Measurements from ENCODE around the gene AP5B1.

DNA sequence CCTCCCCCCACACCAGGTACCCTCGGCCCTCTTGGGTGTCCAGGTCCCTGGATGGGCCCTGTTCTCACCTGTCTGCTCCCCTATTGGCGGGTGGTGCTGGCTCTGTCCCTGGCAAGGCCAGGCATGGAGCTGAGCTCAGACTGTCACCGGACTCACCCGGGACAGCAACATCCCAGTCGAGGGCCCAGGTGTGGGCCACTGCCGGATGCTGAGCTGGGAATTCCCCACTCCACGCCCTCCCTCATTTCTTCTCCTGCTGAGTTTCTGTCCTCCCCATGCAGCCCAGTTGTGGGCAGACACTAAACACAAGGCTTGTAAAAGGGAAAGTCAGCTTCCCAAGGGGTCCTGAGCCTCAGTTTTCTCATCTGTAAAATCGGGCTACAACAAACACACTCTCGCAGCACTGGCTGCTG, 2.0 kb upstream of the AP5B1 start:
- TF ChIP-seq, protein P1, sequence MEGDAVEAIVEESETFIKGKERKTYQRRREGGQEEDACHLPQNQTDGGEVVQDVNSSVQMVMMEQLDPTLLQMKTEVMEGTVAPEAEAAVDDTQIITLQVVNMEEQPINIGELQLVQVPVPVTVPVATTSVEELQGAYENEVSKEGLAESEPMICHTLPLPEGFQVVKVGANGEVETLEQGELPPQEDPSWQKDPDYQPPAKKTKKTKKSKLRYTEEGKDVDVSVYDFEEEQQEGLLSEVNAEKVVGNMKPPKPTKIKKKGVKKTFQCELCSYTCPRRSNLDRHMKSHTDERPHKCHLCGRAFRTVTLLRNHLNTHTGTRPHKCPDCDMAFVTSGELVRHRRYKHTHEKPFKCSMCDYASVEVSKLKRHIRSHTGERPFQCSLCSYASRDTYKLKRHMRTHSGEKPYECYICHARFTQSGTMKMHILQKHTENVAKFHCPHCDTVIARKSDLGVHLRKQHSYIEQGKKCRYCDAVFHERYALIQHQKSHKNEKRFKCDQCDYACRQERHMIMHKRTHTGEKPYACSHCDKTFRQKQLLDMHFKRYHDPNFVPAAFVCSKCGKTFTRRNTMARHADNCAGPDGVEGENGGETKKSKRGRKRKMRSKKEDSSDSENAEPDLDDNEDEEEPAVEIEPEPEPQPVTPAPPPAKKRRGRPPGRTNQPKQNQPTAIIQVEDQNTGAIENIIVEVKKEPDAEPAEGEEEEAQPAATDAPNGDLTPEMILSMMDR (IDR thresholded peaks at IDR 0.05 in 2 of 3, conservative IDR thresholded peaks at IDR 0.05 in 1 of 3; ENCODE audit: borderline replicate concordance in 1 of 3, insufficient read depth in 1 of 3, low read depth in 2 of 3, low read length in 2 of 3), result no peak
- TF ChIP-seq POLR2A (IDR thresholded peaks at IDR 0.05; ENCODE audit: borderline replicate concordance, extremely low read depth, insufficient read depth, insufficient read length), result no peak
- TF ChIP-seq RAD21 (IDR thresholded peaks at IDR 0.05; ENCODE audit: low read depth), result no peak
- TF ChIP-seq ZFX (IDR thresholded peaks at IDR 0.05), result no peak

Measured in HCT116 (cell line).